WERI-Rb-1 (cell line): ENCODE data around the gene DUSP22.
"Not testable (repeated sequence)": the region's sequence is repeated elsewhere in the genome, so short reads cannot be mapped to it uniquely, and the experiment has no call there.

Experiments used
- DNase-seq: peaks from one replicate; pipeline ENCODE4 v3.0.0-alpha.2; 2020
- H3K27ac ChIP-seq: fragments of 250-450 bp; sonication (Bioruptor Pico); 2 replicates; pipeline ENCODE4 v1.5.1; 2020; ENCODE audit warnings: mild to moderate bottlenecking, moderate library complexity
- H3K27me3 ChIP-seq: fragments of 250-450 bp; sonication (Bioruptor Pico); 2 replicates; pipeline ENCODE4 v1.5.1; 2021; ENCODE audit warnings: mild to moderate bottlenecking, low read depth, moderate library complexity; ENCODE audit not compliant: insufficient read depth, severe bottlenecking
- H3K36me3 ChIP-seq: fragments of 250-450 bp; sonication (Bioruptor Pico); 2 replicates; pipeline ENCODE4 v1.5.1; 2020; ENCODE audit warnings: mild to moderate bottlenecking, moderate library complexity
- H3K4me3 ChIP-seq: 2 replicates; pipeline ENCODE4 v1.5.1; 2011; ENCODE audit warnings: low read depth, mild to moderate bottlenecking, control low read depth, low read length
- H3K9me3 ChIP-seq: fragments of 250-450 bp; sonication (Bioruptor Pico); 2 replicates; pipeline ENCODE4 v1.5.1; 2021; ENCODE audit warnings: mild to moderate bottlenecking, moderate library complexity; ENCODE audit not compliant: severe bottlenecking
- CTCF ChIP-seq: IDR thresholded peaks from 2 replicates; pipeline ENCODE4 v1.5.1; 2011; ENCODE audit warnings: low read depth, mild to moderate bottlenecking, control low read depth, inconsistent platforms, low read length

The DUSP22 gene

DNA sequence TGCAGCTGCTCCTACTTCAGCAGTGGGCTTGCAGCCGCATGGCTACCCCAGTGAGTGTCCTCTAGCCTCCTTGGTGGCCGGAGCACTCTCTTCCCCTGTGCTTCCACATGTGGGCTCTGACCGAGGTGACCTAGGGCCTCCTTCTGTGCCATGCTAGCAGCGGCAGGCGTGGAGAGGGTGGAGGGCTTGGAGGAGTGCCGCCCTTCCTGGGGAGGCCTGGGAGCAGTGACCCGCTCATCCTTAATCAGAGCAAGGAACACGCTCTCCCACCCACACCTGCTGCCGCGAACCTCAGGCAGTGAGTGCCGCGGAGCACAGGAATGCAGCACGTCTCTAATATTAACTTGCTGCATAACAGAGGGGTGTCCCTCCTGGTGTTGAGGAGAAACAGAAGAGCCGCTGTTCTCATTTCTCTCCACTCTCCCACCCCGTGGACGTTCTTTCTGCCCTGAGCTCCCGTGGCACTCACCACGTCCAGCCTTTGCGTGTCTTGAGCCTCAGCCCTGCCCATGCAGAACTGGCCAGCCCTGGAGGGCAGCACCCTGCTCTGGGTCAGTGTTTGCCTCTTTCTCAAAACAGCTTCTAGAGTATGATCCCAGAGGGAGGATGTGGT is 31.9 kb downstream of the DUSP22 start:
- Histone ChIP-seq H3K36me3 (peaks cover 10% of the 10 kb centered on the region), H3K4me3 (no peak overlapping the region), H3K27ac (no peak overlapping the region), H3K9me3 (no peaks in the 10 kb centered on the region), H3K27me3 (peaks cover 53% of the 10 kb centered on the region)
- no peak for DNase-seq
- TF ChIP-seq CTCF, result no peak

DNA sequence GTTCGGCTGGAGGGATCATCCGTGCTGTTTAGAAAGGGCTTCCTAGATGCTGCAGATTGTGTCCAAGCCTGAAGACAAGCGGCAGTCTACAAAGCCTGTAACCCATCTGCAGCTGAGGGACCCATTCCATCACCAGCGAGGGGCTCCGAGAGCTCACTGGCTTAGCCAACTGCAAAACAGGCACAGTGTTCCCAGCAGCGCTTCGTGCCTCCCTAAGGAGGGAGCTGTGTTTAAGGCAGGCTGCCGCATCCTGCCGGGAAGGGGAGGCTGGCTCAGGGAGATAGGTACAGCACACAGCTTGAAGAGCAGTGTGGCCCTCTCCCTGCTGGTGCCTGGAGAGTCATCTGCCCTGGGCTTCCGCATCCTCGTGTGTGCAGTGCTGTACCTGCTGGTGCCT is 32.4 kb downstream of the DUSP22 start:
- Histone ChIP-seq H3K36me3 (peaks cover 10% of the 10 kb centered on the region), H3K27me3 (peaks cover 49% of the 10 kb centered on the region), H3K9me3 (no peaks in the 10 kb centered on the region), H3K4me3 (no peak overlapping the region), H3K27ac (no peak overlapping the region)
- DNase-seq, result no peak
- TF ChIP-seq CTCF, result no peak

DNA sequence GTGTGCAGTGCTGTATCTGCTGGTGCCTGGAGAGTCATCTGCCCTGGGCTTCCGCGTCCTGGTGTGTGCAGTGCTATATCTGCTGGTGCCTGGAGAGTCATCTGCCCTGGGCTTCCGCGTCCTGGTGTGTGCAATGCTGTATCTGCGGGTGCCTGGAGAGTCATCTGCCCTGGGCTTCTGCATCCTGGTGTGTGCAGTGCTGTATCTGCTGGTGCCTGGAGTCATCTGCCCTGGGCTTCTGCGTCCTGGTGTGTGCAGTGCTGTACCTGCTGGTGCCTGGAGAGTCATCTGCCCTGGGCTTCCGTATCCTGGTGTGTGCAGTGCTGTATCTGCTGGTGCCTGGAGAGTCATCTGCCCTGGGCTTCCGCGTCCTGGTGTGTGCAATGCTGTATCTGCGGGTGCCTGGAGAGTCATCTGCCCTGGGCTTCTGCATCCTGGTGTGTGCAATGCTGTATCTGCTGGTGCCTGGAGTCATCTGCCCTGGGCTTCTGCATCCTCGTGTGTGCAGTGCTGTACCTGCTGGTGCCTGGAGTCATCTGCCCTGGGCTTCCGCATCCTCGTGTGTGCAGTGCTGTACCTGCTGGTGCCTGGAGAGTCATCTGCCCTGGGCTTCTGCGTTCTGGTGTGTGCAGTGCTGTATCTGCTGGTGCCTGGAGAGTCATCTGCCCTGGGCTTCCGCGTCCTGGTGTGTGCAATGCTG is 33.0 kb downstream of the DUSP22 start:
- not testable (repeated sequence) for DNase-seq, H3K36me3 ChIP-seq, H3K27ac ChIP-seq, H3K9me3 ChIP-seq, H3K4me3 ChIP-seq
- H3K27me3 ChIP-seq, result peaks cover 46% of the 10 kb centered on the region

DNA sequence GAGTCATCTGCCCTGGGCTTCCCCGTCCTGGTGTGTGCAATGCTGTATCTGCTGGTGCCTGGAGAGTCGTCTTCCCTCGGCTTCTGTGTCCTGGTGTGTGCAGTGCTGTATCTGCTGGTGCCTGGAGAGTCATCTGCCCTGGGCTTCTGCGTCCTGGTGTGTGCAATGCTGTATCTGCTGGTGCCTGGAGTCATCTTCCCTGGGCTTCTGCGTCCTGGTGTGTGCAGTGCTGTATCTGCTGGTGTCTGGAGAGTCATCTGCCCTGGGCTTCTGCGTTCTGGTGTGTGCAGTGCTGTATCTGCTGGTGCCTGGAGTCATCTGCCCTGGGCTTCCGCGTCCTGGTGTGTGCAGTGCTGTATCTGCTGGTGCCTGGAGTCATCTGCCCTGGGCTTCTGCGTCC is 33.8 kb downstream of the DUSP22 start:
- H3K27ac ChIP-seq, DNase-seq, H3K36me3 ChIP-seq, H3K9me3 ChIP-seq, H3K4me3 ChIP-seq: not testable (repeated sequence)
- H3K27me3 ChIP-seq, result peaks cover 44% of the 10 kb centered on the region

DNA sequence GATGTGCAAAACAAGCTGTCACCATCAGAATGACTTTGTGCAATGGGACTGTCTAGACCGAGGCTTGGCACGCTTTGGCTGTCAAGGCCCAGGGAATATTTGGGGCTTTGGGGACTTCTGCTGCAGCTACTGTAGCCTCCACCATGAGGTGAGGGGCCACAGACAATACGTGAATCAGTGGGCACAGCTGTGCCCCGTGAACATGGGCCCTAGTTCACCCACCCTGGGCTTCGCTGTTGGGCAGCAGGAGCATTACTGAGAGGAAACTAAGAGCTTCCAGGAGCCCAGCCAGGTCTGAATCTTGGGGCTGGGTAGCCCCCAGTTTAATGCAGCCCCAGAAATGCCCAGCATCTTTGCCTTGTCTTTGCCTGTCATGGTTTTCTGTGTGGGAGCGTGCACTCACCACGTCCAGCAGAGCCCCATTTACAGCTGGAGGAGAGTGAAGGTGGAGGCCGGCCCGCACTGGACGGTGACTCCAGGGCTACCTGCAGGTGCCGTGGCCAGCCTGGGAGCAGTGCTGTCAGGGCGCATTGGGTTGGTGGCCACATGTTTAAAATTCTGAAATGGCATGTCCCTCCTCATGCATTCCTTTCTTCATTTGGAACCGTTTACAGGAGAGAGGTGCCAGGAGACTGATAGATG is 34.7 kb downstream of the DUSP22 start:
- Histone ChIP-seq H3K36me3 (peaks cover 7% of the 10 kb centered on the region), H3K4me3 (no peak overlapping the region), H3K9me3 (no peaks in the 10 kb centered on the region), H3K27ac (no peak overlapping the region), H3K27me3 (peaks cover 40% of the 10 kb centered on the region)
- no peak for TF ChIP-seq CTCF
- DNase-seq, result no peak

GRCh38 chr6:327538-328116 is 35.3 kb downstream of the DUSP22 start:
- Histone ChIP-seq H3K9me3 (no peaks in the 10 kb centered on the region), H3K4me3 (no peak overlapping the region), H3K36me3 (peaks cover 5% of the 10 kb centered on the region; the same call in 1 of the 2 replicates), H3K27me3 (peaks cover 38% of the 10 kb centered on the region), H3K27ac (no peak overlapping the region)
- no peak for TF ChIP-seq CTCF
- no peak for DNase-seq
